Effector memory CD4-positive, alpha-beta T cell (primary cell): Measurements from ENCODE around the gene TBC1D2B.

Experiments used
- DNase-seq, 3 donors: peaks; one replicate each; pipeline ENCODE4 v3.0.0-alpha.2; 2020
- H3K27ac ChIP-seq: 2 replicates; pipeline ENCODE4 v1.7.0; 2013; ENCODE audit warnings: mild to moderate bottlenecking, low read length, moderate library complexity; ENCODE audit not compliant: insufficient read depth, poor library complexity, severe bottlenecking
- H3K27me3 ChIP-seq: replicated peaks from 2 replicates; pipeline ENCODE4 v1.7.0; 2013; ENCODE audit warnings: mild to moderate bottlenecking, low read length; ENCODE audit not compliant: insufficient read depth, control insufficient read depth, poor library complexity, severe bottlenecking
- H3K36me3 ChIP-seq: 2 replicates; pipeline ENCODE4 v1.7.0; 2013; ENCODE audit warnings: mild to moderate bottlenecking, low read length, moderate library complexity; ENCODE audit not compliant: control insufficient read depth, insufficient read depth
- H3K4me1 ChIP-seq: 2 replicates; pipeline ENCODE4 v1.7.0; 2013; ENCODE audit warnings: low read length, mild to moderate bottlenecking; ENCODE audit not compliant: control insufficient read depth, insufficient read depth, poor library complexity, severe bottlenecking
- H3K4me3 ChIP-seq: 2 replicates; pipeline ENCODE4 v1.7.0; 2013; ENCODE audit warnings: low read length, low read depth, mild to moderate bottlenecking; ENCODE audit not compliant: insufficient read depth, poor library complexity, severe bottlenecking
- H3K9me3 ChIP-seq: 2 replicates; pipeline ENCODE4 v1.7.0; 2013; ENCODE audit warnings: mild to moderate bottlenecking, low read length, moderate library complexity; ENCODE audit not compliant: control insufficient read depth

Gene TBC1D2B

DNA sequence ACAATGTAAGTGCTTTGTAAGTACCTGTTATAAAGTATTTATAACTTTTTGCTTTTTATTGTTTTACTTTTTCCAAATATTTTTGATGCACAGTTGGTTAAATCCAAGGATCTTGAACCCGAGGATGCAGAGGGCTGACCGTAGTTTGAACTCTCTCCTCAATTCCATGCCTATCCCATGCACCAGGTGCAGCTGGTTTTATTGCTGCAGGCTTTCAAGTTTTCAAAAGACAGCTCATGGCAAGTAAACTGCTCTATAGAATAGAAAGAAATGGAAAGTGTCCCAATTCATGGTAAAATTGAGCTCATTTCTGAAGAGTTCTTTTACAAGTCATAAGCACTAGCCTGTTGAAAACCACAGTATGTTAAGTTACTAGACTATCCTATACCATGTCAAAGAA is 131.9 kb downstream of the TBC1D2B start:
- DNase-seq = no peak
- no peak overlapping the region for H3K4me3 ChIP-seq
- H3K9me3 ChIP-seq = no peaks in the 10 kb centered on the region
- no peaks in the 10 kb centered on the region for H3K4me1 ChIP-seq
- no peaks in the 10 kb centered on the region for H3K36me3 ChIP-seq
- no peak overlapping the region for H3K27ac ChIP-seq
- H3K27me3 ChIP-seq = no peaks in the 10 kb centered on the region
